NCI-H1105 treated with DMSO at 0.1 percent for 48 hours (cell line): Measurements from ENCODE around the gene PCDH9.
"Not testable (repeated sequence)": the region's sequence is repeated elsewhere in the genome, so short reads cannot be mapped to it uniquely, and the experiment has no call there.

Source experiments
- DNase-seq: peaks from one replicate; lab custom pipeline; 2025; lab: John Stamatoyannopoulos, UW

PCDH9 gene

DNA sequence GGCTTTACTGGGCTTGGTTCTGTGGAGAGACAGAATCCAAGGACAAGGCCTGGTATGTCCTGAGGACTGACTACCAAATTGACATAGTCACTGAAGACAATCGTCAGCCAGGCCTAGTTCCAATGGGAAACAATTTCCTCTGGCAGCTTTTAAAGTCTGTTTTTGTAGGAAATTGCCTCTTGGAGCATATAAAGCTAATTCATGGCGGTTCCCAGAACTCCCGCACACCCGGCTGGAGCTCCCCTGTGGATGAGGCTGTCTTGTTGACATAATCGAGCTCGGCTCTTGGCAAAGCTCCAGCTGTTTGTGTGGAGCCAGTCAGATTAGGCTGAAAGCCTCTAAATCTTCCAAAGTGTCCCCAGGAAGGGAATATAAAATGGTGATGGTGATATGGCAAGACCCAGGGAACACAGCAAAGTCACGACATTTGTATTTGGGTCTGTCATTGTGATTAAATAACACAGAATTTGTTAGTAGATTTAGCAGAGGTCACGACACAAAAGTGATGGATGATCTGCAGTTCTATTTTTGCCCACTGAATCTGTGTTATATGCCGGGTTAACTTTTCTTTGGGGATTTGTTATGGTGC is 395.0 kb downstream of the PCDH9 start:
- DNase-seq = peak; percentile 97

- DNase-seq = no peak
Observed at GRCh38 chr13:66830940-66831716, 399.0 kb downstream of the PCDH9 start.

DNA sequence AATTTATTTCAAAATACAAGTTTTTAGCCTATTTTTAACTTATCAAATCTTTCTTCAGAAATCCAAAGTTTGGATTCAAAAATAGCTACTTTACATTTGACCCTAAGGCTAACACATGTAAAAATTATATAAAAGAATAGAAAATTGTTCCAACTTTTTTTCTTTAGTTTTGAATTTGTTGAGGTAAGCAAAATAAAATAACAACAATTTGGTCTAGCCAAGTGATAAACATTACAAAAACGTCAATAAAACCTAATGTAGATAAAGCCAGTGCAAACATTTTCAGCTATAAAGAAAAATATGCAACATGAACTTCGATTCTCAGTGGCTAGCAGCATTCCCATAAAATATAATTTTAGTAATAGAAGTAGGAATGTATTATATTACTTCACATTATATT is 400.3 kb downstream of the PCDH9 start:
- DNase-seq = no peak

- no peak for DNase-seq
Observed at GRCh38 chr13:66826398-66826797, 403.7 kb downstream of the PCDH9 start.

- no peak for DNase-seq
Observed at GRCh38 chr13:66821551-66821950, 408.6 kb downstream of the PCDH9 start.

- DNase-seq = no peak
Observed at GRCh38 chr13:66811455-66811854, 418.7 kb downstream of the PCDH9 start.

GRCh38 chr13:66809485-66809884 is 420.7 kb downstream of the PCDH9 start:
- DNase-seq = peak; percentile 88

- no peak for DNase-seq
Observed at GRCh38 chr13:66807251-66807650, 422.9 kb downstream of the PCDH9 start.

DNA sequence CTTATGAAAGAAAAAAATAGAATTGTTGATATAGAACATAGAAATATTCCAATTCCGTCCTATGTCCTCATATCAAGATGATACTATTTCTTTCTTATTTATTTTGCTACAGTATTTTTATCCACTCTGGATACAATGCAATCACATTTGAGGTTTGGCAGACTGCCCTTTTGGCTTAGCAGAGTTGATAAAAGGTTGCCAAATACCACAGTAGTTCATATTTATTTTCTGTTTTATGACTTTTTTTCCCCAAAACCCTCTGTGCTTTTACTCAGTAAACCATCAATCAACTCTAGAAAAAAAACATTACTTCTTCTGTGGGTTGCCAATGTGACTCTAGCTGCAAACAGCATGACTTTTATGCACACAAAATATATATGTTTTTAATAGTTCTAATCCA is 424.5 kb downstream of the PCDH9 start:
- DNase-seq = peak; percentile 45

DNA sequence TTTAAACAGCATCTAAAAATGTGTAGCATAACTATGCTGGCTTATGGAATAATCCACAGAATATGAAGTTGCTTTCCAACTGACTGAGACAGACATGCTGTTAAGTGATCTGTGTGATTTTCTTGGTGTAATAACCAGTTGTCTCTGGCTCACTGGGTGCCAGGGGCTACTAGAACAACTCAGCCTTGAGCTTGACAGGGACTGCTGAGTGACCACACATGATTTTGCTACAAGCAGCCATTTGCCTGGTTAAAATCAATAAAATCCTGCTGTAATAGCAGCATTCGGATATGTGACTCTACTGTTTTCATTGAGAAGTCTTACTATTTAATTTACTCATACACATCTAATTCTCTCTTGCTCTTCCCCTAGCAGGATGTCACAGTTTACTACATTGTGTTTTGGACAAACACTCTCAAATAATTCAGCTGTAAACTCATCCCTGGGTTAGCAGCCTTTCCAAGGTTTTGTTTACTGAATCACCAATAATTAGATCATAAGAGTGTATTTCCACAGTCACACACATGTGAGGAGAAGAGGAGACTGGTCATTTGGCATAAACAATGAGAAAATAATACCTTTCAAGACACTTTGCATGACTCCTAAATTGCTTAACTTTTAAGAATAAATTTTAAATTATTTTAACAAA is 426.2 kb downstream of the PCDH9 start:
- peak; percentile 65 for DNase-seq

DNA sequence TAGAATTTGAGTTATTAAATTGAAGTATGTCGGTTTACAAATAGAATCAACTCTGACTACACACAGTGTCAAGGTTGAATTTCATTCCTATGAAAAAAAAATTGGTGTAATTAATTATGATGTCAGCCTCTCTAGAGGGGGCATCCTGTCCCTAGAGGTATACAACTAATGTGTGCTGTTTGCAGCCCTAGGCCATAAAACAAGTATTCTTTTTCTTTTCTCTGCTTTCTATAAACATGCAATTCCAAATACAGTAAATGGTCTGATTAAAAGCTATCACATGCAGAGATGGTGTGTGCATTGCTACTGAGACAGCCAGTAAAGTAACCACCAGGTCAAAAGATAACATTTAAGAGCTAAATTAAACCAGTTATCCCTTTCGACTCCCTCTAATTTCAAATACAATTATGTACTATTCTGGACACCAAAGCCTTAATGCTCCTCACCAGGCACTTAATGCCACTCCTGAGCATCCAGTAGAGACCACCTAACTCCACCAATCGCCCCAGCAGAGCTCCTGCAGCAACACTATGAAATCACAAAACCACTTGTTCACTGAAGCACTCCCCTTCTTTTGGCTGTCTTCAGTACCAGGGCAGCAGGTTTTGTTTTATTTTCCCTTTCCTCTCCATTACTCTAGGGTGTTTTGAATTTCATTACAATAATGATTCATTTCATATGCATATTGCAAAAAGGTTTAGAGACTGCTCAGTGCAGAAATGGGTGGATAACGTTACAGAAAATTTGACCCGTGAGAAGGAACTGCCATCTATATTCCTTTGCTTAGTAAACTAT is 426.9 kb downstream of the PCDH9 start:
- DNase-seq = no peak

DNA sequence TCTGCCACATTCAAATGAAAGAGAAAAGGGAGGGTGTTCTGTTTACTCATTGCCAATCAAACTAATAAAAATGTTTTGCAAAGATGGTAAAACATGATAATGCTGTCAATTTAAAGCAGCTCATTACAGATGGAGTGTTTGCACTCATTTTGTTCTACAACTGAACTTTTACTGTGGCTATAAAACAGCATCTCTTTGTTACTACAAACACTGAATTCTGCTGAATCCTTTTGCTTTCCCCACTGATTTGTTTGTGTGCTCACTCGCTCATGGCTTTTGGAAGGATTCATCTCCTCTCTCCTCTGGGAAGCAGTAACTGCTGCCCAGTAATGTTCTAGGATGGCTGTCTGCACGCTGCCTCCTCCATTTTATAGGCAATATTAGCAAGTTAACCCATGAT is 434.5 kb downstream of the PCDH9 start:
- peak; percentile 83 for DNase-seq

DNA sequence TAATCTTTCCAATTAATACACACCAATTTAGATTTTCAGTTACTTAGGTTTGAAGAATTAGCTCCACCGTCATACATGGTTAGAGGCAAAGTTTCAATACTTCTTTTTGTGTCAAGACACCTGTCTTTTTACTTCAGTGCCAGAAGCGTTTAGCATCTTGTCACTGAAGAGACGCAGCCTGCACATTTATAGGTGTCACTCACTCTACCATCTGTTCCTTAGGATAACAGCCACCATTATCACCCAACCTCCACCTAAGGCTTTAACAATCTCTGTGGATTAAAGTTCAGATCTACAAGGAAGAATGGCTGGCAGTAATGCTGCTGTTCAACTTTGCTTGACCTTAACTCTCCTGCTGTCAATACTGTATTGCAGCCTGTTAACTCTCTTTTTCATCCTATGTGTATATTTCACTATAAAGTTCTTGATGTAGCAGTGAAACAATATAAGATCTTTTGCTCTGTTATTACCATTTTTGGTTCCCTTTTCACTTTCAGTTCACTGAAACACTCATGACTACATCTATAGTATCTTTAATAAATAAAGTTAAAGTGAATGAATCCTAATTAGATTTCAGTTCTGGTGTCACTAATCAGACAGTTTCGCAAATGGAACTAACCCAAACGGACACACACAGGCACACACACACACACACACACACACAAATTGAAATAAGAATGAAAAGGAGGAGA is 435.6 kb downstream of the PCDH9 start:
- peak; percentile 33 for DNase-seq

DNA sequence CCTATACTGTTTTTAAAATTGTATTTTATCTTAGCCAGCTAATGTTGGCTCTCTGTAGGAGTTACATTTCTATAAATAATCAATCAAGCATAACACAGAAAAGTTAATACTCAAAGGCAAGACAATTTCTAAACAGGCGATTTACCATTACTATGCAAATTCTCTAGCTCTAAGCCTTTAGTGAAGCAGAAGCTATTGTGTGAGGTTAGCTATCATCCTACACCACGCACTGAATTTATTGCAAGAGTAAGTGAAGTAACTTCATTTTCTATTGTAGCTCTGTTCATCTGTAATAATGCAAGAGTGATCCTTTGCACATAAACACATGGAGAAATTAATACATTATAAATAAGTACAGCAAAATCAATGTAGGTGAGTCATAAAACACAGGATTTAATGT is 439.3 kb downstream of the PCDH9 start:
- no peak for DNase-seq

GRCh38 chr13:66781241-66781640 is 448.9 kb downstream of the PCDH9 start:
- no peak for DNase-seq

DNA sequence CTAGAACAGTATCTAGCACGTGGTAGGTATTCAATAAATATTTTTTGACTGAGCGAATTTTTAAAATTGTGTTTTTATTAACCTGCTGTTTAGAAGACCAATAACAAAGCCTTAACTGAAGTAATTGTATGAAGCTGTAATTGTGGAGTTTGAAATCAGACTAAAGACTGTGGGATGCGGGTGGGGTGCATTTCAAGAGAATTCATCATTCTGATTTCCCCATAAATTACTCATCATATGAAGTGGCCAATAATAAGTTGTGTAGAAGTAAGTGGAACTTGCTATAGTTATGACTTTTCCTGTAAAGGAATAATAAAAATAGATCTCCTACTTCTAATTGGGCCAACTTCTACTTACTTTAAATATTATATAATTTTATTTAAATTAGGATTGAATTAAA is 449.3 kb downstream of the PCDH9 start:
- DNase-seq = no peak

DNA sequence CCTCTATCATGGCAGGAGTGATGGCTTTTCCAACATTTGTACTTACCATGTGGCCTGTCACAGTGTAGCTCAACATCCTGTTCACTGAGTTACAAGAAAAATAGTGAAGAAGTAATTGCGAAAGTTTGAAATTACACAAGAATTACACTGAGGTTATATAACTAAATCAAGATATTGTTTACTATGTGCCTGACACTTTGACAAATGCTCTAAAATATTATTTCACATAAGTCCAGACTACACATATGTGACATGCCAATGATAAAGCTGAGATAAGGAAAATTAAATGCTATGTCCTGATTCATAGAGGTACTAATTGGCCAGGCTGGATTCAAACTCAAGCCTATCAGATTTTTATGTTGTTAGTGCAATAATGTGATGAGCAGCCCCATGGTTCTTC is 451.7 kb downstream of the PCDH9 start:
- DNase-seq = no peak

DNA sequence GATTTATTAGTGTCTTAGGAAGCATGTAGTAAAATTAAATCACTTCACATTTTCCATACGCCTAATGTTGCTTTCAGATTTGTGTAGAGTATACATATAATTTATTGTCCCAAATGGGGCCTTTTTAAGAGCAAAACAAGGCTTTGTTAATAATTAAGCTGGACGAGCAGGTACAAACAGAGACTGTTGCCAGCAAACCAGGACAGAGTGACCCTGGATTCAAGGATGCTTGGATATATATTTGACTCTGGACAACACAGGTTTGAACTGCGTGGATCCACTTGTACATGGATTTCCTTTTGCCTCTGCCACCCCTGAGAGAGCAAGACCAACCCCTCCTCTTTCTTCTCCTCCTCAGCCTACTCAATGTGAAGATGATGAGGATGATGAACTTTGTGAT is 454.9 kb downstream of the PCDH9 start:
- no peak for DNase-seq

DNA sequence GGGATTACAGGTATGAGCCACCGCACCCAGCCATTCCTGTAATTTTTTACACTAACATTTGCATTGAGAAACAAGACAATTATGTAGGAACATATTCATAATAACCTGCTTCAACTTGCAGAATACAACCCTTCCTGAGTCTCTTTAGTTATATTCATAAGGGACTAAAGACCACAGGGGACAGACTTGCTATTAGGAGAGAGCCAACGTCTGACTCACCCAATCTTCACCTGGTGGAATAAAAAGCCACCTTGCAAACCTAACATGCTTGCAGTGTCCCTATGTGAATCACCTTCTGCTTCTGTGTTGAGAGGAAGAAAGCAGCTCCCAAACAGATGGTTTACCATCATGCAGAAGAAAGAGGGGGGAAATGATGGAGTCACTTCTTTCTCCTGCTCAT is 456.1 kb downstream of the PCDH9 start:
- DNase-seq = no peak

DNA sequence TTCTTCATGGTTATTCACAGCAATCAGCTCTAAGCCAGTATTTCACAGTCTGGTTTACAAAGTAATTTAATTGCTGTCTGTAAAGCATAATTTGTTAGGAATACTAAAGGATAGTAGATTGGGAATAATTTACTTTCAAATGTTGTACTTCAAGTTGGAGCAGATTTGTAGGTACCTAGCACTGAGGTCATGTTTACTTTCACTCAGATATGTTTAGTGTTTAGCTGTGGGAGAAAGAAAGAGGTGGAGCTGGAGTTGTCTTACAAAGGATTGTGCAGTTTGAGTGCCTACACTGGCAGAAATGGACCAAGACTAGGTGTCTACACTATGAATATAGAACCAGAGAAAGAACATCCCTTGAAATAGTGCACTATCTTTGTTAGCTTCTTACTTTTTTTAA is 464.6 kb downstream of the PCDH9 start:
- no peak for DNase-seq

DNA sequence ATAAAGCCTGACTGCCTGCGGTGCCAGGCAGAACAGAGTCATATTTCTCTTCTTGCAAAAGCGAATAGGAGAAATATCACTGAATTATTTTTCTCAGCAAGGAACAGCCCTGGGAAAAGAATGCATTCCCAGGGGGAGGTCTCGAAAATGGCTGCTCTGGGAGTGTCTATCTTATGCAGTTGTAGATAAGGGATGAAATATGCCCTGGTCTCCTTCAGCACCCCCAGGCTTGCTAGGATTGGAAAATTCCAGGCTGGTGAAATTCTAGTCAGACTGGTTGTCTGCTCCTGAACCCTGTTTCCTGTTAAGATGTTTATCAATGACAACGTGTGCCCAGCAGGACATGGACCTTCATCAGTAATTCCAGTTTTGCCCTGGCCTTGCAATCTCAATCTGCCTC is 469.5 kb downstream of the PCDH9 start:
- DNase-seq = not testable (repeated sequence)

GRCh38 chr13:66759919-66760318 is 470.2 kb downstream of the PCDH9 start:
- DNase-seq = no peak
